H1 (cell line): ENCODE measurements around the gene UGT1A1. TPM values are rescaled to one million over a fixed set of nuclear protein-coding genes. Genes with fewer than 3 reads are reported as not detected.

Experiments
- BRCA1 ChIP-seq: IDR thresholded peaks from 2 replicates; pipeline ENCODE4 v1.6.1; 2012; ENCODE audit warnings: low read depth, low read length, improper control_type of control experiment
- CBX8 ChIP-seq: fragments of 300-800, 300-1000 bp; sonication (generic); IDR thresholded peaks from 2 replicates; pipeline ENCODE4 v1.7.1; 2016; ENCODE audit warnings: low read depth, low read length, borderline replicate concordance
- polyA plus RNA-seq, 7 experiments: library from polyadenylated mRNA; depleted of rRNA in 3 of 7; stranded (reverse) in 5 of 7; unstranded in 2 of 7; fragments of >200 nt in 5 of 7; fragments of 200-250 nt in 2 of 7; gene quantifications; 1 replicate in 5 of 7; 2 replicates in 1 of 7; 4 replicates in 1 of 7; pipeline versions ENCODE4 v1.2.1 to v1.2.3, GENCODE V29; 2011 to 2013; ENCODE audit warnings: missing spikeins in 2 of 7, mixed read lengths in 2 of 7
- total RNA-seq: library from RNA; stranded (reverse); fragmentation: NEBNext Ultra II Directional; extraction: Animal tissue kit (Norgen Biotek cat#: 25700); gene quantifications from 2 replicates; pipeline ENCODE4 v1.2.1, GENCODE V29; 2021
- TF ChIP-seq, protein P1 (sequence below): IDR thresholded peaks from 2 replicates; pipeline ENCODE4 v1.6.1; 2012; ENCODE audit warnings: inconsistent platforms

UGT1A1 gene
- total and polyA plus RNA-seq, 2 of the 8 experiments (the other 6 are each of a cell fraction or from before 2014, with no cell fraction given), result not detected

DNA sequence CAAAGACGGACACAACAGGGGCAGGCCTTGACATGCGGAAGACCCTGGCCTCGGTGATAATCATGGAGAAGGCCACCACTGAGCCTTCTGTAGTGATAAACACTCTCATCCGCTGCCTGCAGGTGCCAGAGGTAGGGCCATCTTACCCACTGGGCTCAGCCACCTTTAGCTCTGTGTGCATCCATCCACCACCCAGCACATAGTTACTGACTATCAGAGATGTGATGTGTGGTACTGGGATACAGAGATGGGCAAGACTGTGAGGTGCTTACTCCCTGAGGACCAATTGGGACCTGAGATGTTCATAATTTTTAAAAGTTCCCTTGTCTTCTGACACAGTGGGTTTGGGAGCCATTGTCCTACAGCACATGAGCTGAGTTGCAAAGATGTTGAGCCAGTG, 19.7 kb downstream of the UGT1A1 start (continued):
- TF ChIP-seq CBX8, result no peak
- TF ChIP-seq, protein P1, sequence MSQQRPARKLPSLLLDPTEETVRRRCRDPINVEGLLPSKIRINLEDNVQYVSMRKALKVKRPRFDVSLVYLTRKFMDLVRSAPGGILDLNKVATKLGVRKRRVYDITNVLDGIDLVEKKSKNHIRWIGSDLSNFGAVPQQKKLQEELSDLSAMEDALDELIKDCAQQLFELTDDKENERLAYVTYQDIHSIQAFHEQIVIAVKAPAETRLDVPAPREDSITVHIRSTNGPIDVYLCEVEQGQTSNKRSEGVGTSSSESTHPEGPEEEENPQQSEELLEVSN, result no peak
- TF ChIP-seq BRCA1, result no peak
